Hematopoietic multipotent progenitor cell (in vitro differentiated cells): ENCODE measurements around the gene FAM83C. TPM values are rescaled to one million over a fixed set of nuclear protein-coding genes. Genes with fewer than 3 reads are reported as not detected.

Source experiments
- DNase-seq, 3 donors: peaks; one replicate each; pipeline ENCODE4 v3.0.0-alpha.2; 2011 to 2015; ENCODE audit warnings: low read depth in 2 of 3, low spot score in 2 of 3
- total RNA-seq: library from RNA; depleted of rRNA; stranded (reverse); fragments of >200 nt; gene quantifications from one replicate; pipeline ENCODE4 v1.2.3, GENCODE V29; 2012

The FAM83C gene
- total RNA-seq, 1 donor, result under 0.01 TPM

- DNase-seq, result no peak
Measured at GRCh38 chr20:35300469-35301262, 8.4 kb upstream of the FAM83C start.

GRCh38 chr20:35299780-35300179, 7.6 kb upstream of the FAM83C start:
- DNase-seq, result no peak

DNA sequence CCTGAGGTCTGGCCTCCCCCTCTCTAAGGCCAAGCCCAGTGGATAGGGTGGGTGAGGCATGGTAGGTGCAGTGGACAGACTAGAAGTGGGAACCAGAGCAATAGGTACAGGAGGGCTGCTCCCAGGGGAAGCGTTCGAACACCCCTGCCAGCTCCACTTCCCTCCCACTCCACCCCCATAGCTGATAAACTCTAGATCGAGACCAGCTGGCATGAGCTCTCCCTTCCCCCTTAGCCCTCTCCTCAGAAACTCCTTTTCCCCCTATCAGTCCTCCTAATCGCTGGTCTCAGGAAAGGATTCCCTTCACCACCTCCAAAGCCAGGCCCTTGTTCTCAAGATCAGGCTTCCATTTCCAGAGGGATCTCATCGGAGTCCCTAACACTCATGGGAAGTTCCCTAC, 6.0 kb upstream of the FAM83C start:
- DNase-seq, result no peak

- DNase-seq, result no peak
Measured at GRCh38 chr20:35297740-35298139, 5.5 kb upstream of the FAM83C start.

- no peak for DNase-seq
Measured at GRCh38 chr20:35297155-35297554, 4.9 kb upstream of the FAM83C start.

GRCh38 chr20:35296101-35296554, 3.9 kb upstream of the FAM83C start:
- no peak for DNase-seq

- DNase-seq, result no peak
Measured at GRCh38 chr20:35295674-35296073, 3.4 kb upstream of the FAM83C start.

DNA sequence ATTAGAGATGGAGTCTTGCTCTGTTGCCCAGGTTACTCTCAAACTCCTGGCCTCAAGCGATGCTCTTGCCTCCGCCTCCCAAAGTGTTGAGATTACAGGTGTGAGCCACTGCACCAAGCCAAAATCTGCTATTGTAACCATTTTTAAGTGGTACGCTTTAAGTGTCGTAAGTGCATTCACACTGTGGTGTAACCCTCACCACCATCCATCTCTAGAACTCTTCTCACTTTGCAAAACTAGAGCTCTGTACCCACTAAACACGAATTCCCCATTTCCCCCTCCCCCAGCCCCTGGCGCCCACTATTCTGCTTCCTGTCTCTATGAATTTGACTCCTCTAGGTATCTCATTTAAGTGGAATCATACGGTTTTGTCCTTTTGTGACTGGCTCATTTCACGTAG, 2.8 kb upstream of the FAM83C start:
- no peak for DNase-seq

GRCh38 chr20:35294293-35294685, 2.1 kb upstream of the FAM83C start:
- DNase-seq, result no peak

- DNase-seq, result no peak
Measured at GRCh38 chr20:35293303-35294292, 1.4 kb upstream of the FAM83C start.

- no peak for DNase-seq
Measured at GRCh38 chr20:35292504-35293285, 470 bp upstream of the FAM83C start.

- no peak for DNase-seq
Measured at GRCh38 chr20:35290887-35291417, 1.3 kb downstream of the FAM83C start.

- DNase-seq, result no peak
Measured at GRCh38 chr20:35290186-35290886, 1.9 kb downstream of the FAM83C start.

DNA sequence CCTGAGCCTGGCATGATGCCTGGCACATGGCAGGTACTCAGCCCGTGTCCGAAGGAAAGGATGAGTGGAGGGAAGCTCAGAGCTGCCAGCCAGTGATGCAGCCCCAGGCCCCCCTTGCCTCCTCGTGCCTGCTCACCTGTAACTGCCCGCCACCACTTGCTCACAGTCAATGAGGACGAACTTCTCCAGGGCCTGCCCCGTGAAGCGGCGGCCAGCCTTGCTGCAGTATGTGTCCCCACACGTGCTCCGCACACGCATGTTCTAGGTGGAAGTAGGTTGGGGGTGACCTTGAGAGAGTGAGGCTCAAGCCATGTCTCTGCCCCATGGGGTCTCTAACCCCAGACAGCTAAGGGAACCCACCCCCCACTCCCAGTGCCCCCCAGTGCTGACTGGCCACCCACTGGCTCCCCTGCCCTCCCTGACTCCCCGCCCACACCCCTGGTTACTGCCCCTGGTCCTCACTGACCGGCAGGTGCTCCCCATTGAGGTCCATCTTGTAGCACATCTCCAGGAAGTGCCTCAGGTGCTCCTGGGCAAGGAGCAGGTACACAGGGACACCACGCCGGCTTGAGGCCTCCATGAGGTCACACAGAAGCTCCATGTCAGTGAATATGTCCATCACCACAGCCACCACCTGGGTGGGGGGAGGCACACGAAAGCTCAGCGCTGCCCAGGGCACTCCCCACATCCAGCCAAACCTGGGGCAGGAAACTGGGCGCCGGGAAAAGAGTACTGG, 3.7 kb downstream of the FAM83C start:
- no peak for DNase-seq

DNA sequence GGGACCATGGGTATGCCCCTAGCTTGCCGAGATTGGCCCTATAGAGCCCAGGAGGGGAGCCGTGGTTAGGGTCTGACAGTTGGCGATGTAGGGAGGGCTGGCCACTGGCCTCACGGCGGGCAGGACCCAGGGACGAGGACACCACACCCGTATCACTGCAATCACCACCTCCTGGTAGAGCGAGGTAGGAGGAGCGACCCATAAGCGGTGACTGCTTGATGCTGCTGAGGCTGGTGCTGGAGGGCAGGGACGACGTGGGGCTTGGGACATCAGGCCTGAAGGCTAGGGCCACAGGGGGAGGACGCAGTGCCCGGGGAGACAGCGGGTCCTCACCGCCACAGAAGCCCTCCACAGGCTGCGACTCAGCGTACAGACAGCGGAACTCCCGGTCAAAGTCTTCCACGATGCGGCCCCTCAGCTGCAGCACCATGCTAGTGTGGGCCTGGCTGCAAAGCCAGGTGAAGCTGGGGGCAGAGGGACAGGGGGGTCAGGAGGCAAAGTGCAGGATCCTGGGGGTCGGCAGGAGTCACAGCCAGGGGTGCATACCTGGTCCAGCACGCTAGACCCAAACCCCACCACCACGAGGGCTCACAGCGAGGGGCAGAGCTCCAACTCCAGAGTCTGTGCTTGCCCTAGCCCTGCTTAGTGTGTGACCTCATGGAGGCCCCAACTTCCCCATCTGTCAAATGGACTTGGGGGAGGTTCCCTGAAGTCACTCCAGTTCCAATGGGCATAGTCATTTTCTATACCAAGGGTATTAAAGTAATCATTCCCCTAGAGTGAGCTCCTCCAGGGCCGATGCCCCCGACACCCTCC, 4.5 kb downstream of the FAM83C start:
- no peak for DNase-seq

GRCh38 chr20:35286899-35287508, 5.2 kb downstream of the FAM83C start:
- DNase-seq, result no peak

GRCh38 chr20:35286077-35286898, 5.9 kb downstream of the FAM83C start:
- DNase-seq, result no peak
